ENCODE results near the gene MACF1.

DNA sequence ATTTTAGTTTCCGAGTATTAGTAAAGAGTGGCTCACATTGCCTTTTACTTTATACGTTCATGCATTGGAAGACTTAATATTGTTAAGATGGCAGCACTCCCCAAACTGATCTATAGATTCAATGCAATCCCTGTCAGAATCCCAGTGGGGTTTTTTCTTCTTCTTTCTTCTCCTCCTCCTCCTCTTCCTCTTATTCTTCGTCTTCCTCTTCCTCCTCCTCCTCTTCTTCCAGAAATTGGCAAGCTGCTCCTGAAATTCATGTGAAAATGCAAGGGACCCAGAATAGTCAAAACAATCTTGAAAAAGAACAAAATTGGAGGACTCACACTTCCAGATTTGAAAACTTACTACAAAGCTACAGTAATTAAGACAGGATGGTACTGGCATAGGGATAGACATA lies 23.2 kb upstream of the MACF1 start:
- TF ChIP-seq, protein P1, sequence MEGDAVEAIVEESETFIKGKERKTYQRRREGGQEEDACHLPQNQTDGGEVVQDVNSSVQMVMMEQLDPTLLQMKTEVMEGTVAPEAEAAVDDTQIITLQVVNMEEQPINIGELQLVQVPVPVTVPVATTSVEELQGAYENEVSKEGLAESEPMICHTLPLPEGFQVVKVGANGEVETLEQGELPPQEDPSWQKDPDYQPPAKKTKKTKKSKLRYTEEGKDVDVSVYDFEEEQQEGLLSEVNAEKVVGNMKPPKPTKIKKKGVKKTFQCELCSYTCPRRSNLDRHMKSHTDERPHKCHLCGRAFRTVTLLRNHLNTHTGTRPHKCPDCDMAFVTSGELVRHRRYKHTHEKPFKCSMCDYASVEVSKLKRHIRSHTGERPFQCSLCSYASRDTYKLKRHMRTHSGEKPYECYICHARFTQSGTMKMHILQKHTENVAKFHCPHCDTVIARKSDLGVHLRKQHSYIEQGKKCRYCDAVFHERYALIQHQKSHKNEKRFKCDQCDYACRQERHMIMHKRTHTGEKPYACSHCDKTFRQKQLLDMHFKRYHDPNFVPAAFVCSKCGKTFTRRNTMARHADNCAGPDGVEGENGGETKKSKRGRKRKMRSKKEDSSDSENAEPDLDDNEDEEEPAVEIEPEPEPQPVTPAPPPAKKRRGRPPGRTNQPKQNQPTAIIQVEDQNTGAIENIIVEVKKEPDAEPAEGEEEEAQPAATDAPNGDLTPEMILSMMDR (IDR thresholded peaks at IDR 0.05) = no peak
- no peak for TF ChIP-seq POLR2AphosphoS5 (IDR thresholded peaks at IDR 0.05)
- TF ChIP-seq POLR2A (IDR thresholded peaks at IDR 0.05) = no peak

Data from breast epithelium (tissue), 3 donors.